CD14-positive monocyte (primary cell): ENCODE measurements around the gene CDK5RAP2. TPM values are rescaled to one million over a fixed set of nuclear protein-coding genes. Genes with fewer than 3 reads are reported as not detected.
A peak's percentile ranks its signal among the peaks of the same experiment; 100 is the strongest.

Source experiments
- DNase-seq, 3 donors: peaks; one replicate each; pipeline ENCODE4 v3.0.0-alpha.2; 2011 to 2022
- H2AFZ ChIP-seq: 2 replicates; pipeline ENCODE4 v1.6.0; 2012; ENCODE audit warnings: mild to moderate bottlenecking, low read depth, low read length, inconsistent platforms; ENCODE audit not compliant: insufficient read depth, poor library complexity, severe bottlenecking
- H3K27ac ChIP-seq, 2 donors: 1 replicate in 1 of 2; 2 replicates in 1 of 2; pipeline ENCODE4 v1.5.1; 2012 to 2013; ENCODE audit warnings: low read length in 2 of 2, control low read depth in 1 of 2, inconsistent platforms in 1 of 2, low read depth in 1 of 2, mild to moderate bottlenecking in 1 of 2
- H3K27me3 ChIP-seq, 2 donors: one replicate each; pipeline versions ENCODE4 v1.6.0 to v1.6.1; 2011 to 2013; ENCODE audit warnings: low read length in 2 of 2; ENCODE audit not compliant: control insufficient read depth in 2 of 2, insufficient read depth in 2 of 2
- H3K36me3 ChIP-seq, 2 donors: replicated peaks in 1 of 2; 1 replicate in 1 of 2; 2 replicates in 1 of 2; pipeline versions ENCODE4 v1.5.1 to v1.6.1; 2012 to 2013; ENCODE audit warnings: low read length in 2 of 2, control low read depth in 1 of 2, inconsistent platforms in 1 of 2, mild to moderate bottlenecking in 1 of 2; ENCODE audit not compliant: insufficient read depth in 2 of 2, control insufficient read depth in 1 of 2
- H3K4me1 ChIP-seq, 2 donors: 1 replicate in 1 of 2; 2 replicates in 1 of 2; pipeline versions ENCODE4 v1.5.1 to v1.6.1; 2012 to 2013; ENCODE audit warnings: low read length in 2 of 2, control low read depth in 1 of 2, inconsistent platforms in 1 of 2, mild to moderate bottlenecking in 1 of 2, moderate library complexity in 1 of 2; ENCODE audit not compliant: insufficient read depth in 2 of 2, control insufficient read depth in 1 of 2
- H3K4me2 ChIP-seq: replicated peaks from 2 replicates; pipeline ENCODE3; 2012; ENCODE audit warnings: low read length, moderate library complexity, mild to moderate bottlenecking; ENCODE audit not compliant: poor library complexity, severe bottlenecking; ENCODE audit errors: extremely low read depth
- H3K4me3 ChIP-seq, 3 experiments: fragments of 200-600 bp in 1 of 3; sonication (generic) in 1 of 3; replicated peaks in 1 of 3; 1 replicate in 2 of 3; 2 replicates in 1 of 3; pipeline ENCODE4 v1.5.1; 2011 to 2013; ENCODE audit warnings: low read length in 3 of 3, mild to moderate bottlenecking in 3 of 3, control low read depth in 2 of 3, low read depth in 2 of 3, inconsistent platforms in 1 of 3, moderate library complexity in 1 of 3
- H3K79me2 ChIP-seq: 2 replicates; pipeline ENCODE4 v1.6.0; 2012; ENCODE audit warnings: mild to moderate bottlenecking, control low read depth, inconsistent platforms, low read length, moderate library complexity; ENCODE audit not compliant: insufficient read depth
- H3K9ac ChIP-seq: 2 replicates; pipeline ENCODE4 v1.6.0; 2017; ENCODE audit warnings: low read length, mild to moderate bottlenecking; ENCODE audit not compliant: insufficient read depth, poor library complexity, severe bottlenecking
- H3K9me3 ChIP-seq, 2 donors: replicated peaks in 1 of 2; 1 replicate in 1 of 2; 2 replicates in 1 of 2; pipeline versions ENCODE4 v1.5.1 to v1.6.1; 2012 to 2013; ENCODE audit warnings: low read length in 2 of 2, control low read depth in 1 of 2; ENCODE audit not compliant: control insufficient read depth in 1 of 2, insufficient read depth in 1 of 2
- H4K20me1 ChIP-seq: 2 replicates; pipeline ENCODE4 v1.6.0; 2012; ENCODE audit warnings: mild to moderate bottlenecking, low read length, control low read depth, moderate library complexity; ENCODE audit not compliant: insufficient read depth
- H3K27ac Mint-ChIP-seq, 7 donors: one replicate each; pipeline ENCODE4 v1.8.0; 2020; ENCODE audit warnings: mild to moderate bottlenecking in 7 of 7, mixed read lengths in 7 of 7, moderate library complexity in 6 of 7, inconsistent platforms in 2 of 7
- H3K27me3 Mint-ChIP-seq, 3 donors: one replicate each; pipeline ENCODE4 v1.8.0; 2021 to 2022; ENCODE audit warnings: low read depth in 3 of 3, mild to moderate bottlenecking in 3 of 3, mixed read lengths in 3 of 3, moderate library complexity in 3 of 3, inconsistent platforms in 1 of 3
- H3K36me3 Mint-ChIP-seq, 2 donors: one replicate each; pipeline ENCODE4 v1.8.0; 2020; ENCODE audit warnings: mixed read lengths in 2 of 2, inconsistent platforms in 1 of 2, mild to moderate bottlenecking in 1 of 2
- H3K4me1 Mint-ChIP-seq: one replicate; pipeline ENCODE4 v1.8.0; 2020; ENCODE audit warnings: mild to moderate bottlenecking, mixed read lengths
- H3K4me3 Mint-ChIP-seq, 2 donors: one replicate each; pipeline ENCODE4 v1.8.0; 2020; ENCODE audit warnings: mild to moderate bottlenecking in 2 of 2, mixed read lengths in 2 of 2, moderate library complexity in 1 of 2
- H3K9me3 Mint-ChIP-seq, 7 donors: one replicate each; pipeline ENCODE4 v1.8.0; 2020 to 2022; ENCODE audit warnings: mixed read lengths in 7 of 7, mild to moderate bottlenecking in 6 of 7, moderate library complexity in 6 of 7, inconsistent platforms in 2 of 7
- CTCF ChIP-seq: fragments of 200-600 bp; IDR thresholded peaks from one replicate; pipeline ENCODE4 v1.8.0; 2022; ENCODE audit warnings: antibody characterized with exemption, mild to moderate bottlenecking
- WGBS: methylation state at CpG from one replicate; pipeline ENCODE4 v1.1.5; 2013; ENCODE audit warnings: missing lambda C conversion rate; ENCODE audit not compliant: insufficient coverage; 5-methylcytosine and 5-hydroxymethylcytosine counted together
- intact Hi-C, 2 donors: fragments of 100-400 bp; cut with micrococcal nuclease; formaldehyde crosslinking; loops; one replicate each; pipeline versions ENCODE4 v1.15.0 to v1.15.1; 2023
- polyA plus RNA-seq, 3 donors: library from polyadenylated mRNA; depleted of rRNA in 1 of 3; unstranded in 2 of 3; stranded (reverse) in 1 of 3; fragments of 300-500 nt in 2 of 3; fragments of >200 nt in 1 of 3; fragmentation: Illumina TruSeq in 2 of 3; gene quantifications; 1 replicate in 2 of 3; 2 replicates in 1 of 3; pipeline ENCODE4 v1.2.3, GENCODE V29; 2012 to 2021

CDK5RAP2 gene
- polyA plus RNA-seq, 3 donors, result 2.0 to 13.7 (median 6.1) TPM

GRCh38 chr9:120393386-120394057 lies 186.4 kb downstream of the CDK5RAP2 start:
- no peak overlapping the region for H3K9ac ChIP-seq

GRCh38 chr9:120392711-120393110 lies 187.3 kb downstream of the CDK5RAP2 start:
- H3K4me1 Mint-ChIP-seq, result no peaks in the 10 kb centered on the region
- no peak overlapping the region for H3K4me3 ChIP-seq
- H3K9me3 ChIP-seq, result no peaks in the 10 kb centered on the region
- no peaks in the 10 kb centered on the region for H3K27me3 ChIP-seq
- no peak overlapping the region for H3K27ac ChIP-seq
- no peak overlapping the region for H2AFZ ChIP-seq
- intact Hi-C loops, result no loop called here
- 96% methylated on average over 8 of the region's 8 CpGs for WGBS
- H3K4me2 ChIP-seq, result no peak overlapping the region
- peak overlapping the region in 5 of 7 donors; percentile 21 to 65 (median 61) for H3K27ac Mint-ChIP-seq
- H3K36me3 ChIP-seq, result peaks cover 85 to 98% of the 10 kb centered on the region in 2 donors
- no peak for DNase-seq
- no peak overlapping the region for H3K9ac ChIP-seq
- peaks cover 0 to 3% (median 1%) of the 10 kb centered on the region in 3 donors for H3K27me3 Mint-ChIP-seq
- H3K79me2 ChIP-seq, result no peaks in the 10 kb centered on the region
- no peaks in the 10 kb centered on the region for H3K4me1 ChIP-seq
- peaks cover 79 to 87% of the 10 kb centered on the region in 2 donors for H3K36me3 Mint-ChIP-seq
- no peaks in the 10 kb centered on the region for H3K9me3 Mint-ChIP-seq
- no peak overlapping the region for H3K4me3 Mint-ChIP-seq
- no peaks in the 10 kb centered on the region for H4K20me1 ChIP-seq
- no peak for TF ChIP-seq CTCF

More at GRCh38 chr9:120393386-120394057, 186.4 kb downstream of the CDK5RAP2 start:
- Histone ChIP-seq H3K36me3 (peaks cover 87 to 96% of the 10 kb centered on the region in 2 donors), H3K4me1 (no peaks in the 10 kb centered on the region), H3K79me2 (no peaks in the 10 kb centered on the region), H3K9me3 (no peaks in the 10 kb centered on the region), H3K4me3 (no peak overlapping the region), H3K4me2 (no peak overlapping the region), H3K27ac (no peak overlapping the region), H2AFZ (no peak overlapping the region), H3K27me3 (no peaks in the 10 kb centered on the region), H4K20me1 (no peaks in the 10 kb centered on the region)
- intact Hi-C loops, result no loop called here
- Mint-ChIP-seq H3K4me1 (no peaks in the 10 kb centered on the region), H3K27me3 (peaks cover 0 to 3% (median 0%) of the 10 kb centered on the region in 3 donors), H3K4me3 (no peak overlapping the region), H3K27ac (peak overlapping the region in 2 of 7 donors; percentile 61 to 79), H3K9me3 (no peaks in the 10 kb centered on the region), H3K36me3 (peaks cover 81 to 86% of the 10 kb centered on the region in 2 donors)
- no peak for DNase-seq
- 81% methylated on average over 7 of the region's 7 CpGs for WGBS
- TF ChIP-seq CTCF, result no peak
